Fibroblast of villous mesenchyme (primary cell): ENCODE results near the gene C10orf62. TPM values are rescaled to one million over a fixed set of nuclear protein-coding genes. Genes with fewer than 3 reads are reported as not detected.
"Not testable (repeated sequence)": the region's sequence is repeated elsewhere in the genome, so short reads cannot be mapped to it uniquely, and the experiment has no call there.

Experiments used
- DNase-seq: peaks from one replicate; pipeline ENCODE4 v3.0.0-alpha.2; 2010; ENCODE audit warnings: low read depth
- H3K4me3 ChIP-seq: 2 replicates; pipeline ENCODE4 v1.5.1; 2011; ENCODE audit warnings: low read depth, mild to moderate bottlenecking, low read length
- total RNA-seq: library from RNA; depleted of rRNA; stranded (reverse); fragments of >200 nt; gene quantifications from 2 replicates; pipeline ENCODE4 v1.2.3, GENCODE V29; 2012
- TF ChIP-seq, protein P1 (sequence below): IDR thresholded peaks from 2 replicates; pipeline ENCODE4 v1.5.1; 2012; ENCODE audit warnings: low read depth, mild to moderate bottlenecking, low read length; ENCODE audit not compliant: insufficient read depth

The C10orf62 gene
- total RNA-seq, 1 donor, result not detected

DNA sequence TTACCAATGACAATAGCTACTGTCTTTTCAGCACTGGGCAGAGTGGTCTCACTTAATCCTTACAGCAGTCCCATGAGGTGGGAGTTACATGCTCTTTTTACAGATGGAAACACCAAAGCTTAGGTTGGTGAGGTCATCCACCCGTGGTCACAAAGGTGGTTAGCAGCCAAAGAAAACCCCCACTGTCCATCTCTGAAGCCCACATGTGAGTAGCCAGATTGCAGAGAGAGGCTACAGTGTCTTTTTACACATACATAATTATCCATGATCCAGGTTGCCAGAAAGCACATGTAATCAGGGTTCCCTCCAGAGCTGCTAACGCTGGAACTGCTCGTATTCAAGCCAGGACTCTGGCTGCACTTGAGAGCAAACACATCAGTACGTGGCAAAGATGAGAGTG is 41.6 kb upstream of the C10orf62 start:
- no peak overlapping the region for H3K4me3 ChIP-seq
- TF ChIP-seq, protein P1, sequence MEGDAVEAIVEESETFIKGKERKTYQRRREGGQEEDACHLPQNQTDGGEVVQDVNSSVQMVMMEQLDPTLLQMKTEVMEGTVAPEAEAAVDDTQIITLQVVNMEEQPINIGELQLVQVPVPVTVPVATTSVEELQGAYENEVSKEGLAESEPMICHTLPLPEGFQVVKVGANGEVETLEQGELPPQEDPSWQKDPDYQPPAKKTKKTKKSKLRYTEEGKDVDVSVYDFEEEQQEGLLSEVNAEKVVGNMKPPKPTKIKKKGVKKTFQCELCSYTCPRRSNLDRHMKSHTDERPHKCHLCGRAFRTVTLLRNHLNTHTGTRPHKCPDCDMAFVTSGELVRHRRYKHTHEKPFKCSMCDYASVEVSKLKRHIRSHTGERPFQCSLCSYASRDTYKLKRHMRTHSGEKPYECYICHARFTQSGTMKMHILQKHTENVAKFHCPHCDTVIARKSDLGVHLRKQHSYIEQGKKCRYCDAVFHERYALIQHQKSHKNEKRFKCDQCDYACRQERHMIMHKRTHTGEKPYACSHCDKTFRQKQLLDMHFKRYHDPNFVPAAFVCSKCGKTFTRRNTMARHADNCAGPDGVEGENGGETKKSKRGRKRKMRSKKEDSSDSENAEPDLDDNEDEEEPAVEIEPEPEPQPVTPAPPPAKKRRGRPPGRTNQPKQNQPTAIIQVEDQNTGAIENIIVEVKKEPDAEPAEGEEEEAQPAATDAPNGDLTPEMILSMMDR, result no peak
- DNase-seq, result no peak

DNA sequence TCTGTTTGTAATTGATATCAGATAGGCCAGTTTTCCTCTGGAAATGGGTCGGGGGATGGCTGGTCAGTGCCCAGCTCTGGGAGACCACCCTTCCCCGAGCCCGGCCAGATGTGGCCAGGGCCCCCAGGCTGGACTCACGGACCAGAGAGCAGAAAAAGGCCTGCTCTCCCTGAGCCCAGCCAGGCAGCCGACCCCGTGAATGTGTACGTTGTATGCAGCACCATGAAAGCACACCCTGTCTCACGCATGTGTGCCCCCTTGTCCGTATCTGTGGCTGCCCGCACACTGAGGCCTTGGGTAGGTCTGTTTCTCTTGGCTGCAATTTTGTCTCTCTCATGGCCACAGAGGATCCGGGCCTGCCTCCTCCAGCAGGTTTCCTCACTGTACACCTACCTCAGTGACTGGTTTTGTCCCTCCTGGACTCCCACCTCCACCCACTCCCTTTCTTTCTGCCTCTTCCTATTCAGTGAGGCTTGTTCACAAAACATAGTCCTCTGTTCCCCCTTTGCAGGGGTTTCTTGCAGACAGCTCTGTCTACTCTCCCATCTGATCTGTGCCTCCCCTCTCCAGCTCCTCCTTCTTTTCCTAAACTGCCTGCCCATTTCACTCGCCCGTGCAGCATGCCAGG is 40.6 kb upstream of the C10orf62 start:
- H3K4me3 ChIP-seq, result no peak overlapping the region
- DNase-seq, result no peak
- TF ChIP-seq, protein P1, result no peak

DNA sequence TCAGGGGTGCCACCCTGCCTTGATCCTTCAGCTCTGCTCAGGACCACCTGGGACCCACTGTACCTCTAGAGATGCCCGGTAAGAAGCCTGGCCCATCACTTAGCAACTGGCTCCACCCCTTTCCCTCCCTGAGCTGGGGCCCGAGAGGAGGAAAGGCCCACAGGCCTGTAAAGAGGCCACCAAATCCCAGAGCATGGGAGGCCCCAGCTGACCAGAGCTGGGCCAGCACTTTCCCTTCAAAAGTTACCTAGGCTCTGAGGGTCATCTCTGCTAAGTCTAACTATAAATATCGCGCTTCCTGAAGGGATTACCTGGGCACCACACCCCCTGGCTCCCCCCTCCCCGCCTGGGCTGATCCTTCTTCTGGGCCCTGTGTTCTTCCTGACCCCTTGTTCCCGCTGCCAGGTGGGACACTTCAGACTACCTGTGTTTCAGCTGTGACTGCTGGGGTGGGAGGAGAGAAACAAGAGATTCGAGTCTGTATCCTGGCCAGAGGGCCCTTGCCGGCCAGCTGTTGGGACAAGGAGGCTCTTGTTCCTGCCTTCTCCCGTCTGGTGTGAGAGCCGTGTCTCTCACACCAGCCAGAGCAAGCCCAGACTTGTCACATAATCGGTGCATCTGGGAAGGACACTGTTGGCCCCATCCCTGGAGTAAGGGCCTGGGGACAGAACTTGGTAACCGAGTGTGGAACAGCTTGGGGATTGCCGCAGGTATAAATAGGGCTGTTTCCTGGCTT is 39.8 kb upstream of the C10orf62 start:
- DNase-seq, result no peak
- TF ChIP-seq, protein P1, result no peak
- no peak overlapping the region for H3K4me3 ChIP-seq

DNA sequence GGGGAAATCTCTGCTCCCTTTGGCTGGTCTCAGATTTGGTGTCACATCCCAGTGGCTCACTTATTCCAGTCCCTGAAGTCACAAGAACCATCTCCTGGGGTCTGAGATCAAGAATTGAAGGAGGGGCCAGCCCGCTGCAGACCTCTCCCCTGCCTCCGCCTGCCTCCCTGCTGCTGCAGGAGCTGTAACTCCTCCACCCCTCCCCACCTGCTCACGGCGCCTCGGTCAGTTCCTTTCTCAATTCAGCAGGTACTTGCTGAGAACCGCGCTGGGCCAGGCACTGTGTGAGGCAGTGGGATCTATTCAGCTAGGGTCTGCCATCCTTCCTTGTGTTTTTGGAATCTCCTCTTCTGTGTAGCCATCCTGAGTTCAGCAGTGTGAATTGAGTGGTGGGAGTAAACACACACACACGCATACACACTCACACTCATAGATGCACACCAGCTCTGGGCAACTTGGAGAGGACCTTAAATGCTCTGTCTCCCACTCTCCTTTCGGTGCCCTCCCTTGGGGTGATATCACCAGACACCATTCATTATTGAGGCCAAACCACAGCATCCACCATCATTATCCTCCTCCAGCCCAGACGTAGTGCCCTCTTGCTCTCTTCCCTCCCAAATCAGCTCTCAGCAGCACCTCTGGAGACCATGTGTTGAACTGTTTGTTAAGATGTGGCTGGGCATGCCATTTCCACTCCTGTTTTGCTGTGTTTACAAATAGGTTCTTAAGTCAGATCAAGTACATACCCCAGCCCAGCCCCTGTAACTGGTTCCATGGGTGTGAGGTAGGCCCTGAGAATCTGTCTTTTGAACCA is 39.0 kb upstream of the C10orf62 start:
- TF ChIP-seq, protein P1, result no peak
- no peak for DNase-seq
- H3K4me3 ChIP-seq, result no peak overlapping the region

DNA sequence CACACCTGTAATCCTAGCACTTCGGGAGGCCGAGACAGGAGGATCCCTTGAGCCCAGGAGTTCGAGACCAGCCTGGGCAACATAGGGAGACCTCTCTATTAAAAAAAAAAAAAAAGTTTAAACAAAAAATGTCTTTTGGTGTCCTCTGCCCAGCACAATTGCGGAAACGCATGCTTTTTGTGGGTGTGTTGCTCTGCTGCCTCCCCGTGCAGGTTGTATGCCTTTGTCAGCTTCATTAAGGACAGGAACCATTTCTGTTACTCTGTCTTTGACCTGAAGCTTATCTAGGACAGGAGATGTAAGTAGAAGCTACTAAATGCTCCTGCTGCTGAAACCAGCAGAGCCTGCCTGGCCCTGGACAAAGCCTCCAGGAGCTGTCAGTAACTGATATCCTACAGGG is 38.2 kb upstream of the C10orf62 start:
- H3K4me3 ChIP-seq, result no peak overlapping the region
- no peak for DNase-seq
- TF ChIP-seq, protein P1, result no peak

DNA sequence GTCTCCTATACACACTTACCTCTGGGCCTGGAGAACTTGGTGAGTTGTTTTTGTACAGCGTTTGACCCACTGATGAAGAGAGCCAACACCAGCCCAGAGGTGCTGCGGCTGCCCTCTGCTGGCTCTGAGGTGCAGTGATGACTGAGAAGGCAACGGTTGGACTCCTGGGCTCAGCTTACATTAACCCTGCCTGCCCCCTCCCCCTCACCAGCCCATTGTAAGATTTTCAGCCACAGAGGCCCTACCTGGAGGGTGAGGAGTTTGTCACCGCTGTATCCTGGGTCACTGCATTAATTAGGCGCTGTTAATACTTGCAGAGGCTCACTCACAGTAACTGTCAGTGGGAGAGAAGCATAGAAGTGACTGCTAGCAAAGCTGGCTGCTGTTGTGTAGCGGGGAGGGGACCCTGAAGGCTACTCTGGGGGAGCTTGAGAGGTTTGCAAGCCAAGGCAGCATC is 35.9 kb upstream of the C10orf62 start:
- no peak overlapping the region for H3K4me3 ChIP-seq
- DNase-seq, result peak; percentile 63
- TF ChIP-seq, protein P1, result peak; percentile 91

DNA sequence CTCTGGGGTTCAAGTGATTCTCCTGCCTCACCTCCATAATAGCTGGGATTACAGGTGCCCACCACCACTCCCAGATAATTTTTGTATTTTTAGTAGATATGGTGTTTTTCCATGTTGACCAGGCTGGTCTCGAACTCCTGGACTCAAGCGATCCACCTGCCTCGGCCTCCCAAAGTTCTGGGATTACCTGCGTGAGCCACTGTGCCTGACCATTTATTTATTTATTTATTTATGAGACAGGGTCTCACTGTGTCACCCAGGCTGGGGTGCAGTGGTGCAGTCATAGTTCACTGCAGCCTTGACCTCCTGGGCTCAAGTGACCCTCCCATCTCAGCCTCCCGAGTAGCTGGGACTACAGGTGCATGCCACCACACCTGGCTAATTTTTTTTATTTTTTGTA is 35.2 kb upstream of the C10orf62 start:
- DNase-seq, H3K4me3 ChIP-seq: not testable (repeated sequence)

DNA sequence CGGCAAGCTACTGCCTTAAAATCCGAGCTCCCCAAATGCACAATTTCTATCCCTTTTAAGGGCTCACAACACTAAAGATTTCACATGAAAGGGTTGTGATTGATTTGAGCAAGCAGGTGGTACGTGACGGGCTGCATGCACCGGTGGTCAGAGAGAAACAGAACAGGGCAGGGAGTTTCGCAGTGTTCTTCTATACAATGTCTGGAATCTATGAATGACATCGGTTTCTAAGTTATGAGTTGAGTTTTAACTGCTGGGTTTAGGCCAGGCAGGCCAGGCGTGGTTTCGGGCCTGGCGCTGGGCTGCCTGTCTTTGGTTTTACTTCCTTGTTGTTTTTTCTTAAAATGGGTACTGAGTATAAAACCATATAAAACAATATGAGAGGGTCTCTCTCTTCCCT is 34.0 kb upstream of the C10orf62 start:
- H3K4me3 ChIP-seq, DNase-seq: not testable (repeated sequence)

DNA sequence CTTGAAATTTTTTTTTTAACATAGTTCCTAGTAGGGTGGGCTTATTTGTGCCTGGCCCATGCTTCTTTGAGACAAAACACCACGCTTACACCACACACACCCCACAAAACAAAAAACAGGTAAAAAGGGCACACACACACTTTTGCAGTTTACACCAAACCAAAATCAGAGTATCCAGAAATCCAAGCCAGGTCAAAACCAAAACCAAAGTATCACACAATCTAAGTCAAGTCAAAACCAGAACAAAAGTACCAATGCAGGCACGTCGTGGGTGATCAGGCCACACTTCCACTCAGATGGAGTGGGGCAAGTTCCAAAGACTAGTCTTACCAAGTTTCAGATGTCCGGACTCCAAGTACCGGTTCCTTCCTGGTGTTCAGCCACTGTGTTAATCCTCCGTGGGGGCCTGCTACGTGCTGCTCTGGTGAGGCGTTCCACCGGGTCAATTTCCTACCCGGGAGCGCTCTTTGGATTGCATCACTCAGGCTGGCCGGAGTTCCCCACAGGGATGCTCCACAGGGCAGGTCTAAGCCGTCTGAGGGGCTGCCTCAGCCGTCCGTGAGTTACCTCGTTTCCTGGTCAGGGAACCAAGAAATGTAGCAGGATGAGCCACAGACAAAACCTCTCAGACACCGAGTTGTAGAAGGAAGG is 28.7 kb upstream of the C10orf62 start:
- not testable (repeated sequence) for H3K4me3 ChIP-seq
- peak; percentile 52 for DNase-seq
